ENCODE data around the gene MEN1. TPM values are rescaled to one million over a fixed set of nuclear protein-coding genes. Genes with fewer than 3 reads are reported as not detected.

Gene MEN1
- total RNA-seq, 2 donors from 2014 or later = 11.6 to 16.0 TPM

GRCh38 chr11:64805481-64805880, 4.9 kb downstream of the MEN1 start:
- no peaks in the 10 kb centered on the region for H3K9me3 ChIP-seq
- no peak overlapping the region for H3K27ac ChIP-seq
- no peak overlapping the region for H3K4me3 ChIP-seq
- peaks cover 26 to 36% of the 10 kb centered on the region in 2 donors for H3K4me1 ChIP-seq (ENCODE audit: control insufficient read depth in 1 of 2, low read depth in 2 of 2)
- no peak for DNase-seq (ENCODE audit: low spot score)
- TF ChIP-seq CTCF (IDR thresholded peaks at IDR 0.05) = no peak
- no peaks in the 10 kb centered on the region for H3K27me3 ChIP-seq (replicated peaks; ENCODE audit: insufficient read depth)
- no peak for ATAC-seq (ENCODE audit: insufficient number of reproducible peaks, low FRiP score, low read depth)
- peaks cover 15% of the 10 kb centered on the region for H3K36me3 ChIP-seq

GRCh38 chr11:64804346-64805210, 5.8 kb downstream of the MEN1 start:
- Histone ChIP-seq H3K9me3 (no peaks in the 10 kb centered on the region), H3K27ac (peak overlapping the region; percentile 86 to 88), H3K27me3 (replicated peaks; ENCODE audit: insufficient read depth) (no peaks in the 10 kb centered on the region), H3K4me1 (ENCODE audit: control insufficient read depth in 1 of 2, low read depth in 2 of 2) (peaks cover 23 to 34% of the 10 kb centered on the region in 2 donors), H3K36me3 (peaks cover 15% of the 10 kb centered on the region), H3K4me3 (peak overlapping the region; percentile 81)
- DNase-seq (ENCODE audit: low spot score) = no peak
- no peak for ATAC-seq (ENCODE audit: insufficient number of reproducible peaks, low FRiP score, low read depth)
- TF ChIP-seq CTCF (IDR thresholded peaks at IDR 0.05) = no peak

GRCh38 chr11:64803846-64804345, 6.5 kb downstream of the MEN1 start:
- H3K4me3 ChIP-seq = peak overlapping the region; percentile 81
- H3K9me3 ChIP-seq = no peaks in the 10 kb centered on the region
- no peaks in the 10 kb centered on the region for H3K27me3 ChIP-seq (replicated peaks; ENCODE audit: insufficient read depth)
- TF ChIP-seq CTCF (IDR thresholded peaks at IDR 0.05) = no peak
- peaks cover 15% of the 10 kb centered on the region for H3K36me3 ChIP-seq
- DNase-seq (ENCODE audit: low spot score) = no peak
- peaks cover 21 to 27% of the 10 kb centered on the region in 2 donors for H3K4me1 ChIP-seq (ENCODE audit: control insufficient read depth in 1 of 2, low read depth in 2 of 2)
- no peak for ATAC-seq (ENCODE audit: insufficient number of reproducible peaks, low FRiP score, low read depth)
- H3K27ac ChIP-seq = peak overlapping the region; percentile 86 to 88

- H3K27me3 ChIP-seq (replicated peaks; ENCODE audit: insufficient read depth) = no peaks in the 10 kb centered on the region
- H3K9me3 ChIP-seq = no peaks in the 10 kb centered on the region
- TF ChIP-seq CTCF (IDR thresholded peaks at IDR 0.05) = peak; percentile 12
- ATAC-seq (ENCODE audit: insufficient number of reproducible peaks, low FRiP score, low read depth) (peak; percentile 64), DNase-seq (ENCODE audit: low spot score) (peak; percentile 78)
- peak within 1 kb of the TSS; percentile 86 to 88 for H3K27ac ChIP-seq
- H3K4me3 ChIP-seq = peak within 1 kb of the TSS; percentile 81
- H3K4me1 ChIP-seq (ENCODE audit: control insufficient read depth in 1 of 2, low read depth in 2 of 2) = peaks cover 21 to 27% of the 10 kb centered on the region in 2 donors
- H3K36me3 ChIP-seq = peaks cover 15% of the 10 kb centered on the region
Observed at GRCh38 chr11:64803158-64803845, 7.0 kb downstream of the MEN1 start, which contains the start of gene MAP4K2. Gene MAP4K2, minus strand, starts transcription at chr11:64803214. Its CDS starts 65 bp downstream, at chr11:64803149.

All from thoracic aorta (tissue), 2 donors.